HepG2 (cell line): ENCODE results near the gene STRADA. TPM values are rescaled to one million over a fixed set of nuclear protein-coding genes. Genes with fewer than 3 reads are reported as not detected.

ENCODE experiments used
- BCL3 ChIP-seq: sonication (generic); formaldehyde crosslinking; IDR thresholded peaks from 2 replicates; pipeline ENCODE4 v1.5.1; 2020; ENCODE audit warnings: mild to moderate bottlenecking, missing genetic modification reagents, moderate library complexity
- HBP1 ChIP-seq: IDR thresholded peaks from 2 replicates; pipeline ENCODE4 v1.6.1; 2016; ENCODE audit warnings: low read depth, control low read depth
- IRF9 ChIP-seq: sonication (generic); formaldehyde crosslinking; IDR thresholded peaks from 2 replicates; pipeline ENCODE4 v1.8.0; 2022; ENCODE audit warnings: missing genetic modification reagents, mild to moderate bottlenecking, borderline replicate concordance
- KMT2A ChIP-seq: sonication (generic); formaldehyde crosslinking; IDR thresholded peaks from 2 replicates; pipeline ENCODE4 v1.4.0; 2020; ENCODE audit warnings: missing genetic modification reagents
- ONECUT2 ChIP-seq: sonication (generic); formaldehyde crosslinking; IDR thresholded peaks from 2 replicates; pipeline ENCODE4 v1.4.0; 2020; ENCODE audit warnings: missing genetic modification reagents
- PHB2 ChIP-seq: fragments of 450-650 bp; IDR thresholded peaks from 2 replicates; pipeline ENCODE4 v1.6.1; 2018; ENCODE audit not compliant: partially characterized antibody
- SPEN ChIP-seq: sonication (generic); formaldehyde crosslinking; IDR thresholded peaks from 2 replicates; pipeline ENCODE4 v1.5.1; 2020; ENCODE audit warnings: low read depth, mild to moderate bottlenecking, missing genetic modification reagents
- ZBTB49 ChIP-seq: sonication (generic); formaldehyde crosslinking; IDR thresholded peaks from 2 replicates; pipeline ENCODE4 v1.4.0; 2020; ENCODE audit warnings: missing genetic modification reagents, borderline replicate concordance
- ZNF569 ChIP-seq: sonication (generic); formaldehyde crosslinking; IDR thresholded peaks from 2 replicates; pipeline ENCODE4 v1.5.0; 2020; ENCODE audit warnings: mild to moderate bottlenecking, missing genetic modification reagents, moderate library complexity, borderline replicate concordance
- ZNF589 ChIP-seq: sonication (generic); formaldehyde crosslinking; conservative IDR thresholded peaks from 2 replicates; pipeline ENCODE4 v1.8.0; 2022; ENCODE audit warnings: mild to moderate bottlenecking, moderate library complexity, missing genetic modification reagents
- ZNF660 ChIP-seq: sonication (generic); formaldehyde crosslinking; IDR thresholded peaks from 2 replicates; pipeline ENCODE4 v1.5.1; 2020; ENCODE audit warnings: mild to moderate bottlenecking, low read depth, missing genetic modification reagents, borderline replicate concordance
- ZSCAN30 ChIP-seq: sonication (generic); formaldehyde crosslinking; IDR thresholded peaks from 2 replicates; pipeline ENCODE4 v1.5.0; 2020; ENCODE audit warnings: mild to moderate bottlenecking, missing genetic modification reagents
- polyA plus RNA-seq, 8 experiments: library from polyadenylated mRNA; depleted of rRNA in 3 of 8; stranded (reverse) in 7 of 8; unstranded in 1 of 8; fragments of >200 nt; fragmentation: Illumina TruSeq in 4 of 8; extraction: Trizol in 4 of 8; gene quantifications; 2 replicates each; pipeline versions ENCODE4 v1.2.1 to v1.2.3, GENCODE V29; 2011 to 2016; ENCODE audit warnings: low read depth in 4 of 8, missing spikeins in 1 of 8, mixed read lengths in 1 of 8; ENCODE audit not compliant: insufficient read depth in 1 of 8
- total RNA-seq, 5 experiments: library from RNA; depleted of rRNA; stranded (reverse); fragments of >200 nt; fragmentation: Illumina TruSeq; extraction: Trizol; gene quantifications; 2 replicates each; pipeline ENCODE4 v1.2.3, GENCODE V29; 2016; ENCODE audit warnings: low read depth in 1 of 5
- TF ChIP-seq, protein P1 (sequence below): sonication (generic); formaldehyde crosslinking; IDR thresholded peaks from 2 replicates; pipeline ENCODE4 v1.4.0; 2020; ENCODE audit warnings: mild to moderate bottlenecking, low read depth, missing genetic modification reagents
- TF ChIP-seq, protein P2 (sequence below): sonication (generic); formaldehyde crosslinking; IDR thresholded peaks from 2 replicates; pipeline ENCODE4 v1.8.0; 2022; ENCODE audit warnings: missing genetic modification reagents, mild to moderate bottlenecking, moderate library complexity, borderline replicate concordance
- TF ChIP-seq, protein P3 (sequence below), 2 experiments: fragments of 450-650 bp in 1 of 2; sonication (generic) in 1 of 2; formaldehyde crosslinking; IDR thresholded peaks; 2 replicates each; pipeline versions ENCODE4 v1.5.0 to v1.8.0; 2020 to 2022; ENCODE audit warnings: mild to moderate bottlenecking in 1 of 2, missing genetic modification reagents in 1 of 2

Gene STRADA
- total and polyA plus RNA-seq, 2 of the 13 experiments (the other 11 are each of a cell fraction or from before 2014, with no cell fraction given) = 17.6 to 17.9 TPM

GRCh38 chr17:63699638-63700527 lies 41.7 kb downstream of the STRADA start, which contains the start of gene LIMD2 (continued):
- TF ChIP-seq IRF9 (no peak), ZNF660 (CRISPR knock-in tag) (no peak), KMT2A (CRISPR knock-in tag) (no peak), ONECUT2 (CRISPR knock-in tag) (no peak), ZNF569 (CRISPR knock-in tag) (no peak), ZBTB49 (CRISPR knock-in tag) (no peak), PHB2 (no peak), BCL3 (CRISPR knock-in tag) (peak; percentile 49; the same call in 1 of the 2 replicates), HBP1 (CRISPR knock-in tag) (0 out of 2 replicates have a peak, but pooled peaks have one; percentile 45), SPEN (CRISPR knock-in tag) (no peak), ZSCAN30 (no peak), ZNF589 (CRISPR knock-in tag) (0 out of 2 replicates have a peak, but pooled peaks have one; percentile 18)
- TF ChIP-seq, protein P1, sequence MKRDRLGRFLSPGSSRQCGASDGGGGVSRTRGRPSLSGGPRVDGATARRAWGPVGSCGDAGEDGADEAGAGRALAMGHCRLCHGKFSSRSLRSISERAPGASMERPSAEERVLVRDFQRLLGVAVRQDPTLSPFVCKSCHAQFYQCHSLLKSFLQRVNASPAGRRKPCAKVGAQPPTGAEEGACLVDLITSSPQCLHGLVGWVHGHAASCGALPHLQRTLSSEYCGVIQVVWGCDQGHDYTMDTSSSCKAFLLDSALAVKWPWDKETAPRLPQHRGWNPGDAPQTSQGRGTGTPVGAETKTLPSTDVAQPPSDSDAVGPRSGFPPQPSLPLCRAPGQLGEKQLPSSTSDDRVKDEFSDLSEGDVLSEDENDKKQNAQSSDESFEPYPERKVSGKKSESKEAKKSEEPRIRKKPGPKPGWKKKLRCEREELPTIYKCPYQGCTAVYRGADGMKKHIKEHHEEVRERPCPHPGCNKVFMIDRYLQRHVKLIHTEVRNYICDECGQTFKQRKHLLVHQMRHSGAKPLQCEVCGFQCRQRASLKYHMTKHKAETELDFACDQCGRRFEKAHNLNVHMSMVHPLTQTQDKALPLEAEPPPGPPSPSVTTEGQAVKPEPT = no peak
- TF ChIP-seq, protein P2, sequence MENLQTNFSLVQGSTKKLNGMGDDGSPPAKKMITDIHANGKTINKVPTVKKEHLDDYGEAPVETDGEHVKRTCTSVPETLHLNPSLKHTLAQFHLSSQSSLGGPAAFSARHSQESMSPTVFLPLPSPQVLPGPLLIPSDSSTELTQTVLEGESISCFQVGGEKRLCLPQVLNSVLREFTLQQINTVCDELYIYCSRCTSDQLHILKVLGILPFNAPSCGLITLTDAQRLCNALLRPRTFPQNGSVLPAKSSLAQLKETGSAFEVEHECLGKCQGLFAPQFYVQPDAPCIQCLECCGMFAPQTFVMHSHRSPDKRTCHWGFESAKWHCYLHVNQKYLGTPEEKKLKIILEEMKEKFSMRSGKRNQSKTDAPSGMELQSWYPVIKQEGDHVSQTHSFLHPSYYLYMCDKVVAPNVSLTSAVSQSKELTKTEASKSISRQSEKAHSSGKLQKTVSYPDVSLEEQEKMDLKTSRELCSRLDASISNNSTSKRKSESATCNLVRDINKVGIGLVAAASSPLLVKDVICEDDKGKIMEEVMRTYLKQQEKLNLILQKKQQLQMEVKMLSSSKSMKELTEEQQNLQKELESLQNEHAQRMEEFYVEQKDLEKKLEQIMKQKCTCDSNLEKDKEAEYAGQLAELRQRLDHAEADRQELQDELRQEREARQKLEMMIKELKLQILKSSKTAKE = 0 out of 2 replicates have a peak, but pooled peaks have one; percentile 3
- TF ChIP-seq, protein P3, sequence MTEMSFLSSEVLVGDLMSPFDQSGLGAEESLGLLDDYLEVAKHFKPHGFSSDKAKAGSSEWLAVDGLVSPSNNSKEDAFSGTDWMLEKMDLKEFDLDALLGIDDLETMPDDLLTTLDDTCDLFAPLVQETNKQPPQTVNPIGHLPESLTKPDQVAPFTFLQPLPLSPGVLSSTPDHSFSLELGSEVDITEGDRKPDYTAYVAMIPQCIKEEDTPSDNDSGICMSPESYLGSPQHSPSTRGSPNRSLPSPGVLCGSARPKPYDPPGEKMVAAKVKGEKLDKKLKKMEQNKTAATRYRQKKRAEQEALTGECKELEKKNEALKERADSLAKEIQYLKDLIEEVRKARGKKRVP (CRISPR knock-in tag; IDR thresholded peaks at IDR 0.05) = no peak
